SK-N-SH treated with all-trans-retinoic acid at 6 μM for 48 hours (cell line): ENCODE results near the gene CACNB2.

ENCODE experiments used
- ATAC-seq: fragments of 200-7000 bp; cut with Tn5 transposase; 3 replicates; pipeline ENCODE4 v1.9.1; 2020; ENCODE audit warnings: mild to moderate bottlenecking, moderate library complexity
- ARNTL ChIP-seq: fragments of 450-650 bp; formaldehyde crosslinking; IDR thresholded peaks from 2 replicates; pipeline ENCODE4 v1.5.0; 2020; ENCODE audit warnings: low read depth, mild to moderate bottlenecking, moderate library complexity, borderline replicate concordance
- BACH2 ChIP-seq: fragments of 250-450 bp; sonication (Bioruptor Pico); IDR thresholded peaks from 2 replicates; pipeline ENCODE4 v1.9.0; 2021; ENCODE audit warnings: mild to moderate bottlenecking, borderline replicate concordance
- CREB5 ChIP-seq: fragments of 250-450 bp; sonication (Bioruptor Pico); IDR thresholded peaks from 2 replicates; pipeline ENCODE4 v1.5.1; 2020; ENCODE audit warnings: low read depth, mild to moderate bottlenecking, moderate library complexity
- CSDC2 ChIP-seq: fragments of 250-450 bp; sonication (Bioruptor Pico); IDR thresholded peaks from 2 replicates; pipeline ENCODE4 v1.5.0; 2020; ENCODE audit warnings: mild to moderate bottlenecking, moderate library complexity
- CSRNP3 ChIP-seq: fragments of 250-450 bp; sonication (Bioruptor Pico); IDR thresholded peaks from 2 replicates; pipeline ENCODE4 v1.5.1; 2021; ENCODE audit warnings: mild to moderate bottlenecking, moderate library complexity
- ESRRG ChIP-seq: fragments of 250-450 bp; sonication (Bioruptor Pico); IDR thresholded peaks from 2 replicates; pipeline ENCODE4 v1.6.1; 2021; ENCODE audit warnings: mild to moderate bottlenecking
- GLIS3 ChIP-seq: fragments of 250-450 bp; sonication (Bioruptor Pico); IDR thresholded peaks from 2 replicates; pipeline ENCODE4 v1.5.0; 2020; ENCODE audit warnings: mild to moderate bottlenecking, moderate library complexity
- ISL1 ChIP-seq: fragments of 250-450 bp; sonication (Bioruptor Pico); IDR thresholded peaks from 2 replicates; pipeline ENCODE4 v2.1.2; 2022; ENCODE audit warnings: mild to moderate bottlenecking, moderate library complexity
- OSR1 ChIP-seq: fragments of 250-450 bp; sonication (Bioruptor Pico); IDR thresholded peaks from 2 replicates; pipeline ENCODE4 v1.8.0; 2022; ENCODE audit warnings: moderate library complexity, mild to moderate bottlenecking, inconsistent platforms
- PATZ1 ChIP-seq: fragments of 250-450 bp; sonication (Bioruptor Pico); IDR thresholded peaks from 2 replicates; pipeline ENCODE4 v1.8.0; 2020; ENCODE audit warnings: mild to moderate bottlenecking, moderate library complexity, borderline replicate concordance
- POU6F1 ChIP-seq: fragments of 250-450 bp; sonication (Bioruptor Pico); IDR thresholded peaks from 2 replicates; pipeline ENCODE4 v1.8.0; 2021; ENCODE audit warnings: low read depth, mild to moderate bottlenecking, moderate library complexity, borderline replicate concordance
- PPARA ChIP-seq: fragments of 250-450 bp; sonication (Bioruptor Pico); IDR thresholded peaks from 2 replicates; pipeline ENCODE4 v1.5.0; 2020; ENCODE audit warnings: mild to moderate bottlenecking, borderline replicate concordance
- RARB ChIP-seq: fragments of 250-450 bp; sonication (Bioruptor Pico); IDR thresholded peaks from 2 replicates; pipeline ENCODE4 v1.8.0; 2021; ENCODE audit warnings: mild to moderate bottlenecking, moderate library complexity
- TCF4 ChIP-seq: fragments of 250-450 bp; sonication (Bioruptor Pico); IDR thresholded peaks from 2 replicates; pipeline ENCODE4 v1.8.0; 2021; ENCODE audit warnings: mild to moderate bottlenecking, moderate library complexity, borderline replicate concordance
- TSHZ2 ChIP-seq: fragments of 250-450 bp; sonication (Bioruptor Pico); IDR thresholded peaks from 2 replicates; pipeline ENCODE4 v1.5.0; 2020; ENCODE audit warnings: mild to moderate bottlenecking, moderate library complexity
- ZC3H10 ChIP-seq: fragments of 250-450 bp; sonication (Bioruptor Pico); IDR thresholded peaks from 2 replicates; pipeline ENCODE4 v1.5.1; 2021; ENCODE audit warnings: mild to moderate bottlenecking, moderate library complexity
- ZFP3 ChIP-seq: fragments of 250-450 bp; sonication (Bioruptor Pico); IDR thresholded peaks from 2 replicates; pipeline ENCODE4 v1.5.0; 2020; ENCODE audit warnings: mild to moderate bottlenecking, moderate library complexity
- ZFP30 ChIP-seq: fragments of 450-650 bp; formaldehyde crosslinking; IDR thresholded peaks from 2 replicates; pipeline ENCODE4 v1.5.0; 2022; ENCODE audit warnings: mild to moderate bottlenecking, moderate library complexity
- ZNF565 ChIP-seq: fragments of 450-650 bp; formaldehyde crosslinking; conservative IDR thresholded peaks from 2 replicates; pipeline ENCODE4 v1.5.0; 2020; ENCODE audit warnings: low read depth, mild to moderate bottlenecking, moderate library complexity
- ZNF70 ChIP-seq: fragments of 450-650 bp; formaldehyde crosslinking; IDR thresholded peaks from 2 replicates; pipeline ENCODE4 v1.5.0; 2020; ENCODE audit warnings: mild to moderate bottlenecking, moderate library complexity

The CACNB2 gene

GRCh38 chr10:18321371-18321770 lies 181.1 kb downstream of the CACNB2 start:
- no peak for TF ChIP-seq ZNF70
- TF ChIP-seq ESRRG (CRISPR knock-in tag), result no peak
- no peak for TF ChIP-seq CSRNP3 (CRISPR knock-in tag)
- TF ChIP-seq POU6F1, result no peak
- no peak for TF ChIP-seq BACH2
- TF ChIP-seq PATZ1 (CRISPR knock-in tag), result no peak
- no peak for TF ChIP-seq ZFP3 (CRISPR knock-in tag)
- TF ChIP-seq ZNF565 (CRISPR knock-in tag), result no peak
- TF ChIP-seq TSHZ2 (CRISPR knock-in tag), result no peak
- TF ChIP-seq ZFP30 (CRISPR knock-in tag), result no peak
- no peak for ATAC-seq

GRCh38 chr10:18323916-18324315 lies 183.7 kb downstream of the CACNB2 start:
- no peak for ATAC-seq
- no peak for TF ChIP-seq RARB (CRISPR knock-in tag)
- TF ChIP-seq ZC3H10 (CRISPR knock-in tag), result no peak
- no peak for TF ChIP-seq PPARA (CRISPR knock-in tag)
- TF ChIP-seq ARNTL (CRISPR knock-in tag), result no peak
- TF ChIP-seq PATZ1 (CRISPR knock-in tag), result no peak
- no peak for TF ChIP-seq ISL1
- TF ChIP-seq CREB5, result no peak
- no peak for TF ChIP-seq TCF4

- TF ChIP-seq POU6F1, result no peak
- no peak for TF ChIP-seq ZNF565 (CRISPR knock-in tag)
- TF ChIP-seq ISL1, result no peak
- no peak for TF ChIP-seq OSR1 (CRISPR knock-in tag)
- TF ChIP-seq PATZ1 (CRISPR knock-in tag), result no peak
- no peak for TF ChIP-seq ZNF70
- no peak for TF ChIP-seq CSDC2 (CRISPR knock-in tag)
- no peak for TF ChIP-seq GLIS3 (CRISPR knock-in tag)
- TF ChIP-seq, all 23 proteins: peak for 0
- ATAC-seq, result no peak
Observed at GRCh38 chr10:18325410-18325809, 185.2 kb downstream of the CACNB2 start.
